HG03095 (cell line): ENCODE data around the gene CENPL.
"Not testable (repeated sequence)": the region's sequence is repeated elsewhere in the genome, so short reads cannot be mapped to it uniquely, and the experiment has no call there.

Experiments
- ATAC-seq: cut with Tn5 transposase; IDR thresholded peaks from one replicate; pipeline ENCODE4 v1.9.1; 2021; ENCODE audit warnings: moderate library complexity; ENCODE audit not compliant: unreplicated experiment

Gene CENPL

GRCh38 chr1:173857363-173857917 is 32.8 kb upstream of the CENPL start:
- no peak for ATAC-seq

- no peak for ATAC-seq
Observed at GRCh38 chr1:173856903-173857302, 32.2 kb upstream of the CENPL start.

GRCh38 chr1:173856014-173856413 is 31.3 kb upstream of the CENPL start:
- ATAC-seq = no peak

- no peak for ATAC-seq
Observed at GRCh38 chr1:173853074-173853473, 28.4 kb upstream of the CENPL start.

- no peak for ATAC-seq
Observed at GRCh38 chr1:173852105-173852504, 27.4 kb upstream of the CENPL start.

GRCh38 chr1:173832748-173833147 is 8.1 kb upstream of the CENPL start:
- ATAC-seq = no peak

GRCh38 chr1:173827611-173828010 is 2.9 kb upstream of the CENPL start:
- ATAC-seq = no peak

- peak; percentile 37 for ATAC-seq
Observed at GRCh38 chr1:173823781-173824314, 835 bp downstream of the CENPL start.

GRCh38 chr1:173821680-173822079 is 3.0 kb downstream of the CENPL start:
- ATAC-seq = no peak

- ATAC-seq = no peak
Observed at GRCh38 chr1:173818459-173818858, 6.2 kb downstream of the CENPL start.

GRCh38 chr1:173813654-173814053 is 11.0 kb downstream of the CENPL start:
- ATAC-seq = not testable (repeated sequence)

GRCh38 chr1:173802961-173803360 is 21.7 kb downstream of the CENPL start:
- ATAC-seq = no peak

- ATAC-seq = not testable (repeated sequence)
Observed at GRCh38 chr1:173799995-173800394, 24.7 kb downstream of the CENPL start.

GRCh38 chr1:173798078-173798477 is 26.6 kb downstream of the CENPL start:
- no peak for ATAC-seq

- ATAC-seq = no peak
Observed at GRCh38 chr1:173789841-173790240, 34.8 kb downstream of the CENPL start.

- no peak for ATAC-seq
Observed at GRCh38 chr1:173784997-173785396, 39.7 kb downstream of the CENPL start.

GRCh38 chr1:173779936-173780335 is 44.7 kb downstream of the CENPL start:
- ATAC-seq = no peak

- no peak for ATAC-seq
Observed at GRCh38 chr1:173775578-173776226, 49.0 kb downstream of the CENPL start.

GRCh38 chr1:173771560-173771959 is 53.1 kb downstream of the CENPL start:
- no peak for ATAC-seq

- not testable (repeated sequence) for ATAC-seq
Observed at GRCh38 chr1:173770330-173770729, 54.4 kb downstream of the CENPL start.

- no peak for ATAC-seq
Observed at GRCh38 chr1:173768827-173769226, 55.9 kb downstream of the CENPL start.

- ATAC-seq = no peak
Observed at GRCh38 chr1:173768206-173768605, 56.5 kb downstream of the CENPL start.

GRCh38 chr1:173764331-173764730 is 60.4 kb downstream of the CENPL start:
- not testable (repeated sequence) for ATAC-seq
